H1 (cell line): ENCODE measurements around the gene RGS6. TPM values are rescaled to one million over a fixed set of nuclear protein-coding genes. Genes with fewer than 3 reads are reported as not detected.

Source experiments
- ASH2L ChIP-seq: fragments of 200-600, 300-600 bp; sonication (generic); IDR thresholded peaks from one replicate; pipeline ENCODE4 v1.7.1; 2017; ENCODE audit warnings: low read length
- BRCA1 ChIP-seq: IDR thresholded peaks from 2 replicates; pipeline ENCODE4 v1.6.1; 2012; ENCODE audit warnings: low read depth, low read length, improper control_type of control experiment
- CBX8 ChIP-seq: fragments of 300-800, 300-1000 bp; sonication (generic); IDR thresholded peaks from 2 replicates; pipeline ENCODE4 v1.7.1; 2016; ENCODE audit warnings: low read depth, low read length, borderline replicate concordance
- CREB1 ChIP-seq: IDR thresholded peaks from 2 replicates; pipeline ENCODE4 v1.6.1; 2012; ENCODE audit warnings: inconsistent platforms
- EGR1 ChIP-seq: IDR thresholded peaks from 2 replicates; pipeline ENCODE4 v1.6.1; 2011; ENCODE audit warnings: low read depth, low read length, borderline replicate concordance
- EZH2 ChIP-seq: fragments of 200-600 bp; sonication (generic); IDR thresholded peaks from 2 replicates; pipeline ENCODE4 v1.7.1; 2012; ENCODE audit warnings: low read depth, mild to moderate bottlenecking, moderate library complexity, low read length, inconsistent platforms; ENCODE audit not compliant: severe bottlenecking
- FOSL1 ChIP-seq: IDR thresholded peaks from 2 replicates; pipeline ENCODE4 v1.6.1; 2011; ENCODE audit warnings: mild to moderate bottlenecking, low read depth, low read length, moderate library complexity; ENCODE audit not compliant: insufficient read depth
- MAFK ChIP-seq: IDR thresholded peaks from 2 replicates; pipeline ENCODE4 v1.6.1; 2012; ENCODE audit warnings: low read depth, mild to moderate bottlenecking, improper control_type of control experiment, low read length
- PHF8 ChIP-seq: fragments of 200-600 bp; sonication (generic); conservative IDR thresholded peaks from 2 replicates; pipeline ENCODE4 v1.7.1; 2012; ENCODE audit warnings: low read depth, mild to moderate bottlenecking, inconsistent platforms, low read length, moderate library complexity
- POLR2A ChIP-seq, 2 experiments: IDR thresholded peaks; 1 replicate in 1 of 2; 2 replicates in 1 of 2; pipeline ENCODE4 v1.6.1; 2011; ENCODE audit warnings: low read depth in 2 of 2, low read length in 2 of 2, mild to moderate bottlenecking in 2 of 2; ENCODE audit errors: control extremely low read depth in 1 of 2
- RBBP5 ChIP-seq: IDR thresholded peaks from 2 replicates; pipeline ENCODE4 v1.7.1; 2012; ENCODE audit warnings: low read depth, mild to moderate bottlenecking, inconsistent platforms, low read length, moderate library complexity, borderline replicate concordance
- RFX5 ChIP-seq: IDR thresholded peaks from 2 replicates; pipeline ENCODE4 v1.6.1; 2011; ENCODE audit warnings: low read depth, low read length, improper control_type of control experiment, borderline replicate concordance
- RNF2 ChIP-seq: fragments of 200-900, 300-1000 bp; sonication (generic); IDR thresholded peaks from 2 replicates; pipeline ENCODE4 v1.7.1; 2016; ENCODE audit warnings: borderline replicate concordance, low read depth, mild to moderate bottlenecking, antibody characterized with exemption, low read length; ENCODE audit not compliant: poor library complexity, severe bottlenecking; ENCODE audit errors: missing control alignments
- SP2 ChIP-seq: IDR thresholded peaks from 2 replicates; pipeline ENCODE4 v1.6.1; 2012; ENCODE audit warnings: mild to moderate bottlenecking, low read length, inconsistent platforms
- SRF ChIP-seq: IDR thresholded peaks from 2 replicates; pipeline ENCODE4 v1.6.1; 2011; ENCODE audit warnings: mild to moderate bottlenecking, low read depth, low read length, moderate library complexity
- ZNF274 ChIP-seq: IDR thresholded peaks from 2 replicates; pipeline ENCODE4 v1.7.0; 2012; ENCODE audit warnings: low read length, borderline replicate concordance; ENCODE audit errors: extremely low read depth
- polyA plus RNA-seq, 7 experiments: library from polyadenylated mRNA; depleted of rRNA in 3 of 7; stranded (reverse) in 5 of 7; unstranded in 2 of 7; fragments of >200 nt in 5 of 7; fragments of 200-250 nt in 2 of 7; gene quantifications; 1 replicate in 5 of 7; 2 replicates in 1 of 7; 4 replicates in 1 of 7; pipeline versions ENCODE4 v1.2.1 to v1.2.3, GENCODE V29; 2011 to 2013; ENCODE audit warnings: missing spikeins in 2 of 7, mixed read lengths in 2 of 7
- total RNA-seq: library from RNA; stranded (reverse); fragmentation: NEBNext Ultra II Directional; extraction: Animal tissue kit (Norgen Biotek cat#: 25700); gene quantifications from 2 replicates; pipeline ENCODE4 v1.2.1, GENCODE V29; 2021
- TF ChIP-seq, protein P1 (sequence below): IDR thresholded peaks from 2 replicates; pipeline ENCODE4 v1.6.1; 2011; ENCODE audit warnings: low read length, improper control_type of control experiment
- TF ChIP-seq, protein P2 (sequence below): IDR thresholded peaks from 2 replicates; pipeline ENCODE4 v1.6.1; 2011; ENCODE audit warnings: low read depth, mild to moderate bottlenecking, low read length; ENCODE audit not compliant: insufficient read depth

Gene RGS6
- total and polyA plus RNA-seq, 2 of the 8 experiments (the other 6 are each of a cell fraction or from before 2014, with no cell fraction given): 0.26 to 1.1 TPM

DNA sequence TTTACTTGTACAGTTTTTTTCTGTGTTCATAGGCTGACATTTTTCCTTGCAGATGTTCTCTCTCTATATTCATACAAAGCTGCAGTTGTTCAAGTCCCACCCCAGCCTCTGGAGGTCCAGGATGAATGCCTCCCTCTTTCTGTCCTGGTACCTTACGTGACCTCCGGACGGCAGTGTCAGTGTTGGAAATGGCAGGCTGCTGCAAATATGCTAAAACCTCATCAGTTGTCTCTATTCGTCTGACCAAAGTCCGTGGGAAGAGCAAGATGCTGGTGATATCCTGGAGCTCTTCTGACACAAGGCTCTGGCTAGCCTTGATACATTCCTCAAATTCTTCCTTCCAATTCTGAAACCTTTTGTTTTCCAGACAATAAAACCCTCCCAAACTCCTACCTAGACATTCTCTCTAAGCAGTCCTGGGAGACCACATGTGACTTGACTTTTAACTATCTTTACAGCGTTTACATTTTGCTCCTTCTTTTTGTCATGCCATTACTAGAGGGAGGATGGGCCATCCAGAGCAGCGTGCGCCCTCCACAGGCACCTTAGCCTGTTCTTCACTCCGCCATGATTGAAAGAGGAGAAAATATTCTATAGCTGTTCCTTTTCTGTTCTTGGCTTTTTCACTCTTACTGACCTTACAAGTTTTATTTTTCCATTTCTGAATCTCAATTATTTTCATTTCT, 143.6 kb downstream of the RGS6 start (continued):
- TF ChIP-seq, protein P1, sequence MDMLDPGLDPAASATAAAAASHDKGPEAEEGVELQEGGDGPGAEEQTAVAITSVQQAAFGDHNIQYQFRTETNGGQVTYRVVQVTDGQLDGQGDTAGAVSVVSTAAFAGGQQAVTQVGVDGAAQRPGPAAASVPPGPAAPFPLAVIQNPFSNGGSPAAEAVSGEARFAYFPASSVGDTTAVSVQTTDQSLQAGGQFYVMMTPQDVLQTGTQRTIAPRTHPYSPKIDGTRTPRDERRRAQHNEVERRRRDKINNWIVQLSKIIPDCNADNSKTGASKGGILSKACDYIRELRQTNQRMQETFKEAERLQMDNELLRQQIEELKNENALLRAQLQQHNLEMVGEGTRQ: no peak
- TF ChIP-seq BRCA1: no peak
- no peak for TF ChIP-seq RBBP5
- TF ChIP-seq RNF2: no peak
- TF ChIP-seq FOSL1: no peak
- TF ChIP-seq ASH2L: no peak
- TF ChIP-seq RFX5: no peak
- TF ChIP-seq EGR1: no peak
- no peak for TF ChIP-seq SRF
- no peak for TF ChIP-seq EZH2
- no peak for TF ChIP-seq SP2
- no peak for TF ChIP-seq PHF8
- no peak for TF ChIP-seq CBX8
- no peak for TF ChIP-seq CREB1
- no peak for TF ChIP-seq MAFK
- TF ChIP-seq, protein P2, sequence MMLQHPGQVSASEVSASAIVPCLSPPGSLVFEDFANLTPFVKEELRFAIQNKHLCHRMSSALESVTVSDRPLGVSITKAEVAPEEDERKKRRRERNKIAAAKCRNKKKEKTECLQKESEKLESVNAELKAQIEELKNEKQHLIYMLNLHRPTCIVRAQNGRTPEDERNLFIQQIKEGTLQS: no peak
- TF ChIP-seq POLR2A (IDR thresholded peaks at IDR 0.05; ENCODE audit: control extremely low read depth in 1 of 2, low read depth in 2 of 2, low read length in 2 of 2): no peak
- TF ChIP-seq ZNF274: no peak
